GM12878 (cell line): Measurements from ENCODE around the gene PTPN13. TPM values are rescaled to one million over a fixed set of nuclear protein-coding genes. Genes with fewer than 3 reads are reported as not detected.
A peak's percentile ranks its signal among the peaks of the same experiment; 100 is the strongest.

Source experiments
- ATAC-seq: fragments of 200-7000 bp; cut with Tn5 transposase; 3 replicates; pipeline ENCODE4 v1.9.1; 2020; ENCODE audit warnings: mild to moderate bottlenecking, moderate library complexity
- BruUV-seq: library from RNA; stranded (reverse); fragments of 400-500 nt; replicated peaks from 2 replicates; lab custom pipeline; 2021; lab: Mats Ljungman, UMichigan
- CTCF ChIA-PET: fragments of 300-600 bp; sonication (Branson Sonifier 250); formaldehyde crosslinking; extraction: SDS; loops from one replicate; lab custom pipeline; 2021; ENCODE audit warnings: inconsistent platforms; lab: Yijun Ruan, JAX
- POLR2A ChIA-PET: fragments of 350-600 bp; formaldehyde crosslinking; extraction: SDS; loops from one replicate; lab custom pipeline; 2021; ENCODE audit warnings: inconsistent platforms; lab: Charles Lee
- RAD21 ChIA-PET: fragments of 300-600 bp; sonication (Branson Sonifier 250); formaldehyde crosslinking; loops from one replicate; lab custom pipeline; 2023; ENCODE audit warnings: antibody characterized with exemption; ENCODE audit not compliant: unreplicated experiment; lab: Charles Lee
- SMC1A ChIA-PET: fragments of 300-600 bp; sonication (Branson Sonifier 250); formaldehyde crosslinking; loops from one replicate; lab custom pipeline; 2023; ENCODE audit not compliant: unreplicated experiment, uncharacterized antibody; lab: Charles Lee
- DNase-seq: peaks from one replicate; pipeline ENCODE4 v3.0.0-alpha.2; 2011; ENCODE audit warnings: low read depth, low spot score
- FAIRE-seq: peaks from 3 replicates; lab custom pipeline; 2011; peaks lifted over from hg19 to GRCh38; lab: Jason Lieb, UNC
- H2AFZ ChIP-seq: 2 replicates; pipeline ENCODE4 v1.6.0; 2011; ENCODE audit warnings: low read depth, low read length, control low read depth; ENCODE audit not compliant: control insufficient read depth
- H3K27ac ChIP-seq: 2 replicates; pipeline ENCODE4 v1.5.1; 2011; ENCODE audit warnings: control low read depth; ENCODE audit not compliant: control insufficient read depth, insufficient read depth
- H3K27me3 ChIP-seq, 2 experiments: replicated peaks in 1 of 2; 2 replicates each; pipeline versions ENCODE4 v1.6.0 to v1.6.1; 2011; ENCODE audit warnings: low read length in 1 of 2; ENCODE audit not compliant: control insufficient read depth in 2 of 2, insufficient read depth in 2 of 2
- H3K36me3 ChIP-seq, 2 experiments: 2 replicates each; pipeline ENCODE4 v1.5.1; 2011; ENCODE audit warnings: low read length in 1 of 2; ENCODE audit not compliant: control insufficient read depth in 2 of 2, insufficient read depth in 2 of 2
- H3K4me1 ChIP-seq: 2 replicates; pipeline ENCODE4 v1.6.1; 2011; ENCODE audit warnings: mild to moderate bottlenecking, low read length, moderate library complexity, mixed read lengths; ENCODE audit not compliant: control insufficient read depth, insufficient read depth
- H3K4me2 ChIP-seq: 2 replicates; pipeline ENCODE4 v1.6.0; 2011; ENCODE audit warnings: control low read depth; ENCODE audit not compliant: control insufficient read depth, insufficient read depth
- H3K4me3 ChIP-seq: fragments of 200-600 bp; sonication (generic); 2 replicates; pipeline ENCODE4 v1.5.1; 2016
- H3K79me2 ChIP-seq: 2 replicates; pipeline ENCODE4 v1.6.0; 2011; ENCODE audit warnings: low read length; ENCODE audit not compliant: control insufficient read depth, insufficient read depth
- H3K9ac ChIP-seq: 2 replicates; pipeline ENCODE4 v1.8.0; 2011; ENCODE audit warnings: low read length, control low read depth, mixed read lengths; ENCODE audit not compliant: control insufficient read depth, insufficient read depth
- H3K9me3 ChIP-seq: replicated peaks from 3 replicates; pipeline ENCODE4 v1.5.1; 2011; ENCODE audit warnings: mild to moderate bottlenecking, low read length; ENCODE audit not compliant: control insufficient read depth, insufficient read depth
- H4K20me1 ChIP-seq: 2 replicates; pipeline ENCODE4 v1.6.0; 2011; ENCODE audit not compliant: control insufficient read depth, insufficient read depth
- BRCA1 ChIP-seq: IDR thresholded peaks from 2 replicates; pipeline ENCODE4 v1.6.1; 2011; ENCODE audit warnings: low read depth, low read length, improper control_type of control experiment
- MXI1 ChIP-seq: fragments of 150-350 bp; IDR thresholded peaks from 2 replicates; pipeline ENCODE4 v1.6.1; 2011; ENCODE audit warnings: low read depth, mild to moderate bottlenecking, inconsistent platforms, low read length, improper control_type of control experiment
- NFYB ChIP-seq: IDR thresholded peaks from 2 replicates; pipeline ENCODE4 v1.6.1; 2011; ENCODE audit warnings: low read depth, mild to moderate bottlenecking, low read length, improper control_type of control experiment, moderate library complexity; ENCODE audit not compliant: insufficient read depth
- NRF1 ChIP-seq: conservative IDR thresholded peaks from 2 replicates; pipeline ENCODE4 v1.6.1; 2011; ENCODE audit warnings: mild to moderate bottlenecking, low read depth, low read length, improper control_type of control experiment
- RELB ChIP-seq: fragments of 450-650 bp; IDR thresholded peaks from 2 replicates; pipeline ENCODE4 v1.6.1; 2017; ENCODE audit warnings: low read depth, mild to moderate bottlenecking, moderate library complexity
- WGBS: methylation state at CpG from one replicate; pipeline ENCODE4 v1.1.6; 2016; ENCODE audit warnings: low lambda C conversion rate; ENCODE audit not compliant: insufficient replicate concordance, insufficient coverage; ENCODE audit errors: missing lambda C conversion rate; 5-methylcytosine and 5-hydroxymethylcytosine counted together
- in situ Hi-C: fragments of 300-500 bp; cut with MboI; formaldehyde crosslinking; loops from 9 replicates; pipeline ENCODE4 v1.14.3; 2018; ENCODE audit warnings: mixed read lengths
- intact Hi-C: fragments of 100-400 bp; cut with micrococcal nuclease; formaldehyde crosslinking; loops from one replicate; pipeline ENCODE4 v1.14.2; 2022; ENCODE audit not compliant: unreplicated experiment
- polyA plus RNA-seq, 11 experiments: library from polyadenylated mRNA; depleted of rRNA in 4 of 11; unstranded in 6 of 11; stranded (reverse) in 5 of 11; fragments of >200 nt; fragmentation: Nextera tagmentation in 4 of 11; fragmentation: Illumina TruSeq in 1 of 11; extraction: Ambion mirVana in 4 of 11; extraction: Trizol in 1 of 11; gene quantifications; 1 replicate in 1 of 11; 2 replicates in 10 of 11; pipeline versions ENCODE4 v1.2.1 to v1.2.3, GENCODE V29; 2011 to 2016; ENCODE audit warnings: inconsistent platforms in 2 of 11, missing spikeins in 2 of 11, low read depth in 1 of 11
- total RNA-seq, 4 experiments: library from RNA; depleted of rRNA in 3 of 4; stranded (reverse); fragments of >200 nt in 3 of 4; fragmentation: Illumina TruSeq in 1 of 4; extraction: Trizol in 1 of 4; gene quantifications; 2 replicates each; pipeline versions ENCODE4 v1.2.1 to v1.2.3, GENCODE V29; 2013 to 2021

Gene PTPN13
- total and polyA plus RNA-seq, 10 of the 15 experiments (the other 5 are each of a cell fraction or from before 2014, with no cell fraction given): 8.5 to 69.4 (median 33.9) TPM

GRCh38 chr4:86560447-86560846 lies 33.7 kb upstream of the PTPN13 start (continued):
- TF ChIP-seq NRF1 (no peak), MXI1 (no peak)

GRCh38 chr4:86561256-86561655 lies 32.9 kb upstream of the PTPN13 start:
- H3K4me3 ChIP-seq: no peak overlapping the region
- no peaks in the 10 kb centered on the region for H3K36me3 ChIP-seq
- RAD21 ChIA-PET: interaction anchor here (1.1 to 1.8 kb wide), 5 partner anchors 10 to 62 kb away, joined by 5 to 15 read pairs (median 8); partner anchors contain the start of gene PTPN13
- FAIRE-seq: no peak
- no peaks in the 10 kb centered on the region for H3K27me3 ChIP-seq
- H3K4me2 ChIP-seq: no peak overlapping the region
- H3K9me3 ChIP-seq: no peaks in the 10 kb centered on the region
- TF ChIP-seq BRCA1 (no peak), NFYB (no peak), RELB (no peak)
- no peak for DNase-seq
- H3K79me2 ChIP-seq: no peaks in the 10 kb centered on the region
- no TSS peak for BruUV-seq
- WGBS: 42% methylated on average over 1 of the region's 1 CpG
- H3K27ac ChIP-seq: no peak overlapping the region
- in situ Hi-C loops: no loop called here
- no peak overlapping the region for H2AFZ ChIP-seq
- POLR2A ChIA-PET: interaction anchor here (1.2 to 1.3 kb wide), 2 partner anchors 7 to 63 kb away, joined by 3 to 4 read pairs; no protein-coding TSS in a partner anchor
- CTCF ChIA-PET: interaction anchor here (0.8 to 1.7 kb wide), 8 partner anchors 11 to 64 kb away, joined by 3 to 6 read pairs (median 3); no protein-coding TSS in a partner anchor
- no peaks in the 10 kb centered on the region for H4K20me1 ChIP-seq
- H3K4me1 ChIP-seq: peaks cover 7% of the 10 kb centered on the region; the same call in 1 of the 2 replicates
- H3K9ac ChIP-seq: no peak overlapping the region
- peak; percentile 3; the same call in 2 of the 3 replicates for ATAC-seq
- intact Hi-C loops: no loop called here
- SMC1A ChIA-PET: interaction anchor here (1.0 to 1.8 kb wide), 12 partner anchors 8 to 334 kb away, joined by 3 to 8 read pairs (median 4); no protein-coding TSS in a partner anchor
